Measurements from ENCODE around the gene SLC37A3. TPM values are rescaled to one million over a fixed set of nuclear protein-coding genes. Genes with fewer than 3 reads are reported as not detected.

SLC37A3 gene, protein sequence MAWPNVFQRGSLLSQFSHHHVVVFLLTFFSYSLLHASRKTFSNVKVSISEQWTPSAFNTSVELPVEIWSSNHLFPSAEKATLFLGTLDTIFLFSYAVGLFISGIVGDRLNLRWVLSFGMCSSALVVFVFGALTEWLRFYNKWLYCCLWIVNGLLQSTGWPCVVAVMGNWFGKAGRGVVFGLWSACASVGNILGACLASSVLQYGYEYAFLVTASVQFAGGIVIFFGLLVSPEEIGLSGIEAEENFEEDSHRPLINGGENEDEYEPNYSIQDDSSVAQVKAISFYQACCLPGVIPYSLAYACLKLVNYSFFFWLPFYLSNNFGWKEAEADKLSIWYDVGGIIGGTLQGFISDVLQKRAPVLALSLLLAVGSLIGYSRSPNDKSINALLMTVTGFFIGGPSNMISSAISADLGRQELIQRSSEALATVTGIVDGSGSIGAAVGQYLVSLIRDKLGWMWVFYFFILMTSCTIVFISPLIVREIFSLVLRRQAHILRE
- 10 to 100 TPM; 28.4 to 29.4 TPM for total RNA-seq

DNA sequence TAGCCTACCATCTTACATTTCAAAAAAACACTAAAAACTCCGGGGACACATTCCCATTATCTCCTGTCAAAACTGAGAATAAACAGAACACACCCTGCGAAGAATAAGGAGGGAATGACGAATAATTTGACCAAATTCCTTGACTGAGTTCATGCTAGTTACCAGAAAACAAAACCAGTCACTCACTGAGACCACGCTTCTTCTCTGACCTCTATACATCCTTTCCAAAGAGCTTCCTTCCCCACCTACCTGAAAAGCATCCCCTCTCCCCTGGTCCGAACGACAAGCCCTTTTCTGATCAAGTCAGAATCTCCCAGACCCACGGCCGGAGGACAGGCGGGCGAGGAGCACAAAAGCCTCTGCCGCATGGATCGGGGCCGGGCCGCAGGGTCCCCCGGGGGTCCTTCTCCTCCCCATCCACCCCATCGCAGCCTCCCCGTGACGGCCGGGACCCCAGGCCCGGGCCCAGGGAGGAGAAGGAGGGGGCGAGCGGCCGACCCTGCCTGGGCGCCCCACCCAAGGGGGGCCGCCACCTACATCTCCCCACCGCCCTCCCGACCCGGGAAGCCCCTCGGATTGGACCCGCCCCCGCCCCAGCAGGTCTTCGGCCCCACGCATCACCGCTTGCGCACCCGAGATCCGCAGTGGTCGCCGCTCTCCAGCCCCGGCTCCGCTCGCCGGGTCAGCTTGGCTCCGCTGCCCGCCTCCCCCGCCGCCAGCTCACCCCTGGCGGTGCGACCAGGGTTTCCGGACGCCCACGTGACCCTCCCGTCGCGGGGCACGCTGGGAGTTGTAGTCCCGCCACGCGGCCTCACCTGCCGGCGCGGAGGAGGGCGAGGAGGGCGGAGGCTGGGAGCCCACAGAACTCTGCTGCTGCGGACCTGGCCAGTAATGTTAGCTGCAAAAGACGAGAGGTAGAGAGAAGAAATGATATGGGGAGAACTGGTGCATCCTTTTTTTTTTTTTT, at the start of gene SLC37A3:
Gene SLC37A3, minus strand, starts transcription at position 747 of the 967 bp plus-strand sequence. CDS start 16,004 bp downstream, outside the sequence.

DNA sequence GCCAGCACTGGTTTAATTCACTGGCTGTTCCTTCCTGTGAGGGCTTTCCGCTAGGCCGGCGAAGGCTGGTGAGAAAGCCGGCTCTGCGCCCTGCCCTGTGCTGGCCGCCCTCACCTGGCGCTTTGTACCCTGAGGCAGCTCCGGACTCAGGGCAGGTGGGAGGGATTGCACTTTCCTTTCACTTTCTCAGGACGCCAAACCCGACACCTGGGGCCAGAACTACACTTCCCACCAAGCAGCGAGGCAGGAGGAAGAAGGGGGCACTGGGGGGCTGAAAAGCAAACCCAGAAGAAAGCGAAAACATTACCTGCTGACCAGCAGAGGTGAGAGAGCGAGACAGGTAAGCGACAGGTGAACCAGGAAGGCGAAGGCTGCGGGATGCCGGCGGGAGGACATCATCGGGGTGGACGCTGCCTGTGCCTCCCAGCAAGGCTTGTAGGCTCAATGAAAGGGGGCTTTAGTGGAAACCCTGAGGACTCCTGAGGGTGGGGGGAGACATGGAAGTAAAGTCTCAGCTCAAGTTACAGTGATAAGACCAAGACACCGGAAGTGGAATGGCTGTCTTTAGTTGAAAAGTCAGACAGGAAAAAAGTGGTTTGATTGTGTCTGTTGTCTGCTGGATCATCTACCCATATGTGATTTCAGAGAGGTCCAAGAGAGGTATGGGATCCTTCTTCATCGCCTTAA, 5.7 kb upstream of the SLC37A3 start, which contains the start of gene RAB19:
Gene RAB19, plus strand, starts transcription at position 181 of the 687 bp plus-strand sequence. CDS start 3,589 bp downstream, outside the sequence.

Other genes with a start within 250 kb of the SLC37A3 start
- gene KDM7A, start 221.5 kb downstream of the SLC37A3 start, total RNA-seq: 10 to 100 TPM; 17.2 to 17.4 TPM
- 1 to 10 TPM; 5.0 to 5.4 TPM for gene RAB19, start 5.5 kb upstream of the SLC37A3 start, total RNA-seq
- 100 to 1,000 TPM; 103 to 107 TPM for gene MKRN1, start 81.0 kb upstream of the SLC37A3 start, total RNA-seq
- gene DENND2A, start 242.3 kb upstream of the SLC37A3 start, total RNA-seq: not detected

Measured in activated naive CD4-positive, alpha-beta T cell treated with anti-CD3 and anti-CD28 coated beads, Interleukin-2, amount 10 ng/mL, durations not matched to agents 5 hours and 36 hours (primary cell).